ENCODE measurements around the gene POU2F3. TPM values are rescaled to one million over a fixed set of nuclear protein-coding genes. Genes with fewer than 3 reads are reported as not detected.

POU2F3 gene
- total and polyA plus RNA-seq, 2 of the 13 experiments (the other 11 are each of a cell fraction or from before 2014, with no cell fraction given), result not detected

DNA sequence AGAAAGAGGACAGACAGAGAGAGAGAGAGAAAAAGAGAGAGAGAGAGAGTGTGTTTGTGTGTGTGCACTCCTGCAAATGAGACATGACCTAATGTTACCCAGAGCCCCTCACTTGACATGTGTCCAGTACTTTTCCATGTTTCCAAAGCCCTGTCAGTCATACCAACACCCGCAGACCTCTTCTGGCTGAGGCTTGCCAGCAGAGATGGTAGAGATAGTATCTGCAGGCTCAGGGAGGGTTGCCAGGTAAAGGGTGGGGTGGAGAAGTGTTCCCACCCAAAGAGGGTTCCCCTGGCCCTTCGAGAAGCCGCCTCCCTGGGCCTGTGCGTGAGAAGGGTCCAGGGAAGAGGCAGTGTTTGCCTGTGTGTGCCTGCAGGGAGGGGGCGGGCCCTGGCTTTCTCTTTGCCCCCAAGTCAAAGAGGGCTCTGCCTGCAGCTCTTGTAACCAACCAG is 40.7 kb downstream of the POU2F3 start (continued):
- TF ChIP-seq BCLAF1 (IDR thresholded peaks at IDR 0.05), result no peak
- 0 out of 2 replicates have a peak, but pooled peaks have one; percentile 15 for TF ChIP-seq BCL6 (CRISPR knock-in tag; IDR thresholded peaks at IDR 0.05)
- no peak for TF ChIP-seq EED (CRISPR knock-in tag; IDR thresholded peaks at IDR 0.05)
- no peak for TF ChIP-seq SRSF9 (IDR thresholded peaks at IDR 0.05; ENCODE audit: borderline replicate concordance, insufficient read depth, low read depth, low read length, poor library complexity, severe bottlenecking)
- no peak for TF ChIP-seq ZNF263 (CRISPR knock-in tag; IDR thresholded peaks at IDR 0.05)
- no peak for TF ChIP-seq ZNF709 (CRISPR knock-in tag; IDR thresholded peaks at IDR 0.05)
- TF ChIP-seq JUN (CRISPR knock-in tag; IDR thresholded peaks at IDR 0.05), result no peak
- peak in 1 of 2 experiments; percentile 50; a peak in 1 of 4 replicates for TF ChIP-seq EP300 (IDR thresholded peaks at IDR 0.05; ENCODE audit: low read depth in 2 of 2, low read length in 2 of 2)
- TF ChIP-seq EP300 (CRISPR knock-in tag; IDR thresholded peaks at IDR 0.05; ENCODE audit: borderline replicate concordance), result no peak

GRCh38 chr11:120281143-120281795 is 41.3 kb downstream of the POU2F3 start:
- no peaks in the 10 kb centered on the region for H4K20me1 ChIP-seq (ENCODE audit: insufficient read depth, low read length)
- POLR2A ChIA-PET, result no interaction called here
- H3K79me2 ChIP-seq (ENCODE audit: insufficient read depth, low read length), result no peaks in the 10 kb centered on the region
- peak overlapping the region in 1 of 3 experiments; percentile 35; a peak in 1 of 6 replicates for H3K4me3 ChIP-seq (replicated peaks in 1 of 3; ENCODE audit: insufficient read depth in 1 of 3, low read depth in 2 of 3, low read length in 3 of 3)
- in situ Hi-C loops (cut with HindIII; ENCODE audit: extremely low pct_ligation_motif_present, low pct_unique_long_range_greater_than_20kb), result no loop called here
- CTCF ChIA-PET (ENCODE audit: low intra/inter-chr PET ratio, low total read pairs), result no interaction called here
- no peak for FAIRE-seq
- peak overlapping the region; percentile 57 for H3K4me2 ChIP-seq (ENCODE audit: low read depth, low read length)
- BruUV-seq (replicated peaks), result no TSS peak
- H2AFZ ChIP-seq (ENCODE audit: low read length), result no peak overlapping the region
- H3K4me1 ChIP-seq (ENCODE audit: insufficient read depth, low read length), result peaks cover 24% of the 10 kb centered on the region
- peaks cover 5 to 27% of the 10 kb centered on the region in 2 experiments; a peak in 3 of 5 replicates for H3K27me3 ChIP-seq (ENCODE audit: control insufficient read depth in 1 of 2, insufficient read depth in 2 of 2, low read length in 2 of 2)
- WGBS (ENCODE audit: low lambda C conversion rate), result 4% methylated on average over 7 of the region's 7 CpGs
- no peak overlapping the region for H3K9ac ChIP-seq (ENCODE audit: insufficient read depth, low read depth, low read length)
- H3K9me3 ChIP-seq (ENCODE audit: low read length), result no peaks in the 10 kb centered on the region
- intact Hi-C loops (cut with micrococcal nuclease; ENCODE audit: unreplicated experiment), result no loop called here
- peak; percentile 35 for ATAC-seq
- no peak overlapping the region for H3K27ac ChIP-seq (ENCODE audit: extremely low read length, insufficient read depth, low read length)
- no peaks in the 10 kb centered on the region for H3K36me3 ChIP-seq (replicated peaks in 1 of 2; ENCODE audit: control insufficient read depth in 1 of 2, insufficient read depth in 2 of 2, low read length in 2 of 2)
- no peak for TF ChIP-seq ZBTB21 (CRISPR knock-in tag; IDR thresholded peaks at IDR 0.05)
- DNase-seq (ENCODE audit: low spot score), result no peak
